ENCODE measurements around the gene GRIA1. TPM values are rescaled to one million over a fixed set of nuclear protein-coding genes. Genes with fewer than 3 reads are reported as not detected.

The GRIA1 gene
- total and polyA plus RNA-seq, 2 donors (not counting 1 experiment from before 2014, with no cell fraction given): not detected

GRCh38 chr5:153641183-153641688 is 150.8 kb downstream of the GRIA1 start:
- no peak overlapping the region for H2AFZ ChIP-seq (ENCODE audit: insufficient read depth, low read depth, low read length, poor library complexity, severe bottlenecking)

More at GRCh38 chr5:153641183-153641688, 150.8 kb downstream of the GRIA1 start:
- H3K4me1 Mint-ChIP-seq: no peaks in the 10 kb centered on the region
- H3K4me2 ChIP-seq (replicated peaks; ENCODE audit: low read depth, low read length, poor library complexity, severe bottlenecking): no peak overlapping the region
- ATAC-seq (ENCODE audit: low read depth) (no peak), DNase-seq (no peak)
- peaks cover 3% of the 10 kb centered on the region for H3K27me3 Mint-ChIP-seq
- TF ChIP-seq EZH2 (IDR thresholded peaks at IDR 0.05; ENCODE audit: borderline replicate concordance, insufficient read depth, low read depth, low read length, poor library complexity, severe bottlenecking): no peak
- TF ChIP-seq CTCF (IDR thresholded peaks at IDR 0.05): no peak
- intact Hi-C loops (cut with micrococcal nuclease): no loop called here
- ChIA-PET CTCF (no interaction called here), POLR2A (no interaction called here)
- H3K27ac ChIP-seq (ENCODE audit: low read length in 2 of 2): no peak overlapping the region
- no peaks in the 10 kb centered on the region for H3K4me1 ChIP-seq (ENCODE audit: control insufficient read depth in 2 of 2, insufficient read depth in 2 of 2, low read length in 2 of 2)
- WGBS (ENCODE audit: insufficient coverage): 76% methylated on average over 4 of the region's 4 CpGs
- no peaks in the 10 kb centered on the region for H3K36me3 ChIP-seq (replicated peaks in 1 of 2; ENCODE audit: control extremely low read depth in 1 of 2, control insufficient read depth in 1 of 2, extremely low read depth in 1 of 2, insufficient read depth in 2 of 2, low read length in 1 of 2)
- H3K4me3 Mint-ChIP-seq: no peak overlapping the region
- H3K9ac ChIP-seq (ENCODE audit: low read length): no peak overlapping the region
- no peaks in the 10 kb centered on the region for H3K27me3 ChIP-seq (replicated peaks in 1 of 4; ENCODE audit: control extremely low read depth in 1 of 4, control insufficient read depth in 3 of 4, insufficient read depth in 4 of 4, low read length in 3 of 4)
- H3K9me3 Mint-ChIP-seq (ENCODE audit: insufficient read depth): no peaks in the 10 kb centered on the region
- no peak overlapping the region for H3K4me3 ChIP-seq (ENCODE audit: control extremely low read depth in 1 of 5, extremely low read depth in 1 of 5, insufficient read depth in 1 of 5, low read depth in 2 of 5, low read length in 4 of 5)
- H3K79me2 ChIP-seq (ENCODE audit: control insufficient read depth, insufficient read depth, low read length): no peaks in the 10 kb centered on the region
- H3K27ac Mint-ChIP-seq: no peak overlapping the region
- no peaks in the 10 kb centered on the region for H3K9me3 ChIP-seq (ENCODE audit: control extremely low read depth in 1 of 3, control insufficient read depth in 2 of 3, insufficient read depth in 1 of 3, low read length in 2 of 3)
- no peaks in the 10 kb centered on the region for H4K20me1 ChIP-seq (ENCODE audit: control insufficient read depth, insufficient read depth, low read length, poor library complexity, severe bottlenecking)

All from B cell (primary cell).